Measurements from ENCODE around the gene IRX1.

IRX1 gene

DNA sequence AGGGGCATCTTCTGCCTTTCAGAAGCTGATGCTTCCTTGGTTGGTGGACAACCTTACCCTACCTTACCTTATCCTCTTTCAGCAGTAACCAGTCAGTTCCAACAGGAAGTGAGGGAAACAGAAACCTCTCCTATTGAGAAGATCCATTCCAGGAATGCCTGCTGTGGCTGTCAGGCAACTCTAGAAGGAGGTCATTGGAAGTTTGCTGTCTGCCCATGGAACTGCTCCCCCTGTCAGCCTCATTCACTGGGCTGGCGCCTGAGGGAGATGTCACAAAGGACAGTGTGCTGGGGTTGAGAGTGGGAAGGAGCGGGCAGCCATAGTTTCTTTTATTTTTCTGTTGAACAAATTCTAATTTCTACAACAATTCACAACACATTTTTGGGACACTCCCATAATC is 54.7 kb downstream of the IRX1 start:
- no peak for DNase-seq (ENCODE audit: low read depth)

DNA sequence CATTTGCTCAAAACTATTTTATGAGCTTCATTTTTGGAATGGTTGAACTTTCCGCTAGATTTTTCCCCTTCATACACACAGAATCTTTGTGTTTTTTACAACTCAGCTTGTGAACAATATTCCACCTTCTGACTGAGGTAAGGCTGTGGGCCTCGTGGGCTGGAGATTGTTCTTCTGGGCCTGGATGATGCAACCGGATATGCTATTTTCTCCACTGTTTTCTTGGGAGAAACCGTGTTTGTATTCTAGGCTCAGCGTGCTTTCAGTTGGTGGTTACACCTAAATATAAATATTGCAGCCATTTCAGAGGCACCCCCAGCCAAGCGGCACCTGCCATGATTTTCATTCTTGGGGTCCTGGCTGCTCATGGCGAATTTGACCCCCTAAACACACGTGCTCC is 55.2 kb downstream of the IRX1 start:
- DNase-seq (ENCODE audit: low read depth), result no peak
